HG03575 (cell line): ENCODE results near the gene SART3.
A peak's percentile ranks its signal among the peaks of the same experiment; 100 is the strongest.

Source experiments
- ATAC-seq: cut with Tn5 transposase; IDR thresholded peaks from one replicate; pipeline ENCODE4 v1.9.1; 2021; ENCODE audit not compliant: unreplicated experiment, insufficient number of reproducible peaks, low FRiP score; ENCODE audit errors: extremely low read depth

The SART3 gene

GRCh38 chr12:108538146-108538545 is 22.8 kb downstream of the SART3 start:
- no peak for ATAC-seq

GRCh38 chr12:108531929-108532848 is 28.8 kb downstream of the SART3 start:
- ATAC-seq, result no peak

- no peak for ATAC-seq
Observed at GRCh38 chr12:108530161-108530560, 30.8 kb downstream of the SART3 start.

- no peak for ATAC-seq
Observed at GRCh38 chr12:108527166-108527496, 33.8 kb downstream of the SART3 start.

- ATAC-seq, result no peak
Observed at GRCh38 chr12:108526482-108527165, 34.3 kb downstream of the SART3 start.

- no peak for ATAC-seq
Observed at GRCh38 chr12:108525681-108526080, 35.3 kb downstream of the SART3 start.

GRCh38 chr12:108523365-108523764 is 37.6 kb downstream of the SART3 start:
- no peak for ATAC-seq

- ATAC-seq, result no peak
Observed at GRCh38 chr12:108519558-108519957, 41.4 kb downstream of the SART3 start.

- no peak for ATAC-seq
Observed at GRCh38 chr12:108518716-108519496, 42.1 kb downstream of the SART3 start.

- no peak for ATAC-seq
Observed at GRCh38 chr12:108518101-108518715, 42.8 kb downstream of the SART3 start.

GRCh38 chr12:108517288-108518100 is 43.5 kb downstream of the SART3 start:
- ATAC-seq, result no peak

- ATAC-seq, result no peak
Observed at GRCh38 chr12:108516511-108517275, 44.3 kb downstream of the SART3 start.

GRCh38 chr12:108515916-108516315 is 45.1 kb downstream of the SART3 start:
- ATAC-seq, result no peak

- ATAC-seq, result peak; percentile 51
Observed at GRCh38 chr12:108514973-108515814, 45.8 kb downstream of the SART3 start, which contains the start of gene FICD. TSS of gene FICD (plus strand) at chr12:108515277. CDS start at chr12:108516973, 1,696 bp downstream.

GRCh38 chr12:108514468-108514972 is 46.5 kb downstream of the SART3 start:
- no peak for ATAC-seq

- ATAC-seq, result no peak
Observed at GRCh38 chr12:108511633-108512540, 49.1 kb downstream of the SART3 start.
